Amygdala (tissue), 56 donors: ENCODE results near the gene UAP1L1.
"Not testable (repeated sequence)": the region's sequence is repeated elsewhere in the genome, so short reads cannot be mapped to it uniquely, and the experiment has no call there.

Source experiments
- DNase-seq, 56 donors: peaks; one replicate each; lab custom pipeline; 2025; lab: John Stamatoyannopoulos, UW

Gene UAP1L1

DNA sequence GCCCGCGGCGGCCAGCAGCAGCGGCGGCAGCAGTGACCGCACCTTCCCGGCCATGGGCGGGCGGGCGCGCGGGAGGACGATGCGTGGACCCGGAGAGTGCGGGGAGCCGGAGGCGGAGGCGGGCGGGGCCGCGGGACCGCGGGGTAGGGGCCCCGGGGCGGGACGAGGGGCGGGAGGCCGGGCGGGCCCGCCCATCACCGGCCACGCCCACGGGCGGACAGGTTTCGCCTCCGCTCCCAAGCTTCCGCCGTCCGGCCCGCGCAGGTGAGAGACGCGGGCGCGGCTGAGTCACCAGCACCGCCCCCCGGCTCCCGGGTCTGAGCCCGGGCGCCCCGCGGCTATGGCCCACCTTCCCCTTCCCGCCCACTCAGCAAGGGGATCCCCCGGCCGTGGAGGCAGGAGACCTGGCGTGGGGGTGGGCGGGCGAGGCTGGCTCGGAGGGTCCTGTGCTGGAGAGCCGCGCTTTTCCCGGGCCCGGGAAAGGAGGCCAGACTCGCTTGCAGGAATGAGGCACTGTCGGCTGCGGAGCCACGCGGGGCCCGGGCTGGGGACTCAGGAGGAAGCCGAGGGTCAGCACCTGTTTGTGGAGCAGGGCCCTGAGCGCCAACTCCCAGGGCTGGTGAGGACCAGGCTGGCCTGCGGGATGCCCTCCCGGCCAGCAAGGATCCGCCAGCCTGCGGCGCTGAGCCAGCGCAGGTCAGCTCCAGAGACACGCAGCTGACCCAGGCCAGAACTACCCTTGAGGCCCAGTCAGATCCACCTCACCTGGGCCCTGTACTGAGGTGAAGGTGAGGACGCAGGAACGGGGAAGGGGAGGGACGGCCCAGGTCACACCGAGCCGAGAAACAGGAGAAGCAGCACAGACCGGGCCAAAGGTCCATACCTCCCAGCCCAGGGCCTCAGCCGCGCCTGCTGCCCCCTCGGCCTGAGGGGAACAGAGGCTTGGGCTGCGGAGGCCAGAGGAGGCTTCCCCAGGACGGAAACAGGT is 23.1 kb upstream of the UAP1L1 start, which contains the start of gene ENTPD2:
Gene ENTPD2, minus strand, starts transcription at position 118 of the 988 bp plus-strand sequence. Its CDS starts 64 bp downstream, at position 54.
- DNase-seq = peak in 2 of 56 donors; percentile 30 to 35

- peak in 31 of 56 donors; percentile 34 to 90 (median 75) for DNase-seq
Observed at GRCh38 chr9:137054932-137055384, 22.4 kb upstream of the UAP1L1 start.

DNA sequence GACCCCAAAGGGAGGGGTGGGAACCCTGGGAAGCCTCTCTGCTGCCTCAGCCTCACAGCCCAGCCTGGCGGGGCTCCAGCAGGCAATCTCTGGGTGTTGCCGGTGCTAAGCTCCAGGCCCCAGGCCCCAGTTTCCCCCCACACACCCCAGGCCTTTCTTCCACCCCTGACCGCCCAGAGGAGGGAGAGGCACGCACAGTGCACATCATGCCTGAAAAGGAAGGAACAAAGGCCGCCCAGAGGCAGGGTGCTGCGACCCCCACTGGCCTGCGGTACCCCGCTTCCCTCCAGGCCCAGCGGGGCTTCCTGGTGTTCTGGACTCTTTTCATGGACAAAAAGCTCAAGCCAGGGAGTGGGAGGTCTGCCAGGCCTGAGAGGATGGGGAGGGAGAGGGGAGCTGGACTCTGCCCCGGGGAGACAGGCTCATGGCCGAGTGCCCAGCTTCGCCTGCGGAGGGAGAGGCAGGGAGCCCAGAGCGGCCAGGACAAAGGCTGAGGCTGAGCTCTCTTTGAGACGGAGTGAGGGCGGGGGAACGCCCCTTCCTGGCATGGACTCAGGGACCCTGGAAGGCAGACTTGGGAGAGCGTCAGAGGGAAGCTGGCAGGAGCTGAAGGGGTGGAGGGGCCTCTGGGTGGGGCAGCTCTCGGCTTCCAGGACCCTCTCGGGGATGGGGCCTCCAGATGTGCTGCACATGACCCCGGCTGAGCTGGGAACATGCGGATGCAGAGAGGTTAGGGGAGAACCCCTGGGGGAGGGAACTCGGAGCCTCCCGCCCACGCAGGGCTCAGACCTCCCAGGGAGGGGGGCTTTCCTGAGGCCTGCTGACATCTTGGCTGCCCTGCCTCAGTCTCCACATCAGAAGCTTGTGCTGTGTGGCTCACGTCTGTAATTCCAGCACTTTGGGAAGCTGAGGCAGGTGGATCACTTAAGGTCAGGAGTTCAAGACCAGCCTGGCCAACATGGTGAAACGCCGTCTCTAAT is 21.6 kb upstream of the UAP1L1 start:
- peak; percentile 42 to 97 (median 91) for DNase-seq

DNA sequence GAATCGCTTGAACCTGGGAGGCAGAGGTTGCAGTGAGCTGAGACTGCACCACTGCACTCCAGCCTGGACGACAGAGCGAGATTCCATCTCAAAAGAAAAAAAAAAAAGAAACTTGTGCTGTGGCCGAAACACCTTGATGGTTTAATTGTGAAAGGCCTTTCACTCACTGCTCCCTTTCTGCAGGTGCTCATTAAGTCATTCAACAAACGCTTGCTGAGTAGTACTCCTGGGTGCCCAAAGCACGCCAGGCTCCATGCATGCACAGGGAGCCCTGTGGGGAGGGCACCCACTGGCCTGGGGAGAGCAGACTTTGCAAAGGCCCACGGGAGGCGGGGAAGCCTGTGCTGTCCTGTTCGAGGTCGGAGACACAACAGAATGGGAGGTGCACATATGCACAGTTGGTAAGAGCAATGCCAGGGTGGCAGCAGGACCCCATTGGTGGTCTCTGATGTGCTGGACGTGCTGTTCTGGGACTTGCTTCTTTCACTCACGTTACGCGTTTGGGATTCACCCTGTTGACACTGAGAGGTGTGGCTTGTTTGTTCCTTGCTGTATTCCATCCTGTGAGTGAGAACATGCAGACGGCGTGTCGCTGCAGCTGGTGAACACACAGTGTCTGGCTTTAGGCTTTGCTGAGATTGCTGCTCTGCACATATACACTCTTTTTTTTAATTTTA is 20.4 kb upstream of the UAP1L1 start:
- no peak for DNase-seq

DNA sequence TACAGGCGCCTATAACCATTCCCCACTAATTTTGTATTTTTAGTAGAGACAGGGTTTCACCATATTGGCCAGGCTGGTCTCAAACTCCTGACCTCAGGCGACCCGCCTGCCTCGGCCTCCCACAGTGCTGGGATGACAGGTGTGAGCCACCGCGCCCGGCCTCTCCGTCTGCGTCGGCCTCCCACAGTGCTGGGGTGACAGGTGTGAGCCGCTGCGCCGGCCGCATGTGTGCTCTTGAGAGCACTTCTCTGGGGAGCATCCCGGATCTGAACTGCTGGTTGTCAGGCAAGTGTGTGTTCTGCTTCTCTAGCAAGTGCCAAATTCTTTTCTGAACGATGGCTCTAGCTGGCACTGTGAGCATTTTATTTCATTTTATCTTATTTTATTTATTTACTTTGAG is 19.8 kb upstream of the UAP1L1 start:
- DNase-seq = no peak

DNA sequence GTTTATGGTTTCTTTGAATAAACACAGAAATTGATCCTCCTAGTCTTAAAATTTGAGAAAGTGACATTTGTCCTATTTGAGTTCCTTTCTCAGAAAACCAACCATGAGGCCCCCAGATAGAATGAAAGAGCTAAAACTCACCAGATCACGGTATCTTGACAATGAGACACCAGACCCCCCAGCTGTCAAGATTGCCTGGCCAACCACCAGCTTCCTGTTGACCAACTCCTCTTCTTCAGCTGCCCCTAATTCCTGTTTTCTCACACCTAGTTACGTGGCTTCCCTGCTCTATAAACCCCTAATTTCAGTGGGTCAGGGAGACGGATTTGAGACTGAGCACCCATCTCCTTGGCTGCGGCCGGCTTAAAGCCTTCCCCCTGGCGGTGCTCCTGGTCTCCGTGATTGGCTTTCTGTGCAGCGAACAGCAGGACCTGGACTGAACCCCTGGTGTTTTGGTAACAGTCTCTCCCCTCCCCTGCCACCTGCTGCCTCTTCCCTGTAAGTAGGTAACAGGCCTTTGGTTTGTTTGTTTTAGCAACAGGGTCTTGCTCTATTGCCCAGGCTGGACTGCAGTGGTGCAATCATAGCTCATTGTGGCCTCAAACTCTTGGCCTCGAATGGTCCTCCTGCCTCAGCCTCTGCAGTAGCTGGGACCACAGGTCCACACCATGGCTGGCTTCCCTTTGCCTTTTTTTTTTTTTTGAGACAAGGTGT is 18.6 kb upstream of the UAP1L1 start:
- no peak for DNase-seq

DNA sequence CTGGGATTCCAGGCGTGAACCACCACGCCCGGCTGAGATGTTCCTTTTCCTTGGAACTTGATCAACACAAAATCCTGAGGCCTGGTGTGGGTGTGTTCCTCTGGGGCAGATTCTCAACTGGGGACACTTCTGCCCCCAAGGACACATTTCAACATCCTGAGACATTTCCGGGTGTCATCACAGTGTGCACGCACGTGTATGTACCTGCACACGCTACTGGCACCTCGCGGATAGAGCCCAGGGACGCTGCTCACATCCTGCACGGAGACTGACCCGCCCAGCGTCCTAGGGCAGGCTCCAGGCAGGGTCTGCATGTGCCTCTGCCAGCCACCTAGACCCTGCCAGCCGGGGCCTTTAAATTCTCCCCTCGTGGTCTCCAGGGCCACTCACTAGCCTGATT is 14.9 kb upstream of the UAP1L1 start:
- DNase-seq = no peak

- DNase-seq = not testable (repeated sequence)
Observed at GRCh38 chr9:137062798-137063197, 14.5 kb upstream of the UAP1L1 start.

- DNase-seq = no peak
Observed at GRCh38 chr9:137063311-137064026, 13.8 kb upstream of the UAP1L1 start.

GRCh38 chr9:137064027-137064879 is 13.1 kb upstream of the UAP1L1 start:
- DNase-seq = peak in 39 of 56 donors; percentile 9 to 77 (median 41)

- no peak for DNase-seq
Observed at GRCh38 chr9:137064880-137065164, 12.5 kb upstream of the UAP1L1 start.

- DNase-seq = no peak
Observed at GRCh38 chr9:137065336-137065967, 11.9 kb upstream of the UAP1L1 start.

- DNase-seq = no peak
Observed at GRCh38 chr9:137066096-137066861, 11.0 kb upstream of the UAP1L1 start.

DNA sequence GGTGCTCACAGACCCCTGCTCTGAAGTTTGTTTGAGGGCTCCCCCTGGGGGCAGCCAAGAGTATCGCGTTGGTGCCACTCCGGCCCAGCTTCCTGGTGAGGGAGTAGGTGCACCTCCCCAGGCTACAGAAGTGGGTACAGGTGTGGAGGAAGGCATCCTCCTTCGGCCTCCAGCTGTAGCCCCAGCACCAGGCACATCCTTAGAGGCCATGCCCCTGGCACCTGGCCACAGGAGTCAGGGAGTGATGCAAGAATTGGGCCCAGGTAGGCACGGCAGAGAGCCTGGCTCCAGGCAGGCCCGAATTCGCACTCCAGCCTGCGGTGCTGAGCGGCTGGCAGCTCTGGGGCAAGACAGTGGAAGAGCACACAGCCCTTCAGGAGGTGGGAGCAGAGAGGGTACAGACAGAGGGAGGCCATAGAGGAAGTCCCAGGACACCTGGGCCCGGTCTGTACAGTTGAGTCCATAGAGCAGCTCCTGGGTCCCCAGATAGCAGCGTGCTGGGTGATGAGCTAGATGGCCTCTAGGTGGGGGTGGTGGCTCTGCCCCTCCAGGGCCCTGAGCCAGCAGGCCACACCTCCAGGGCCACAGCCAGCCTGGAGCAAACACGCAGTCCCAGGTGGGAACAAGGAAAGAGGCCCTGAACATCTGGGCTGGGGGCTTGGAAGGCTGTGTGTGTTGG is 9.3 kb upstream of the UAP1L1 start:
- DNase-seq = peak in 49 of 56 donors; percentile 20 to 88 (median 56)

DNA sequence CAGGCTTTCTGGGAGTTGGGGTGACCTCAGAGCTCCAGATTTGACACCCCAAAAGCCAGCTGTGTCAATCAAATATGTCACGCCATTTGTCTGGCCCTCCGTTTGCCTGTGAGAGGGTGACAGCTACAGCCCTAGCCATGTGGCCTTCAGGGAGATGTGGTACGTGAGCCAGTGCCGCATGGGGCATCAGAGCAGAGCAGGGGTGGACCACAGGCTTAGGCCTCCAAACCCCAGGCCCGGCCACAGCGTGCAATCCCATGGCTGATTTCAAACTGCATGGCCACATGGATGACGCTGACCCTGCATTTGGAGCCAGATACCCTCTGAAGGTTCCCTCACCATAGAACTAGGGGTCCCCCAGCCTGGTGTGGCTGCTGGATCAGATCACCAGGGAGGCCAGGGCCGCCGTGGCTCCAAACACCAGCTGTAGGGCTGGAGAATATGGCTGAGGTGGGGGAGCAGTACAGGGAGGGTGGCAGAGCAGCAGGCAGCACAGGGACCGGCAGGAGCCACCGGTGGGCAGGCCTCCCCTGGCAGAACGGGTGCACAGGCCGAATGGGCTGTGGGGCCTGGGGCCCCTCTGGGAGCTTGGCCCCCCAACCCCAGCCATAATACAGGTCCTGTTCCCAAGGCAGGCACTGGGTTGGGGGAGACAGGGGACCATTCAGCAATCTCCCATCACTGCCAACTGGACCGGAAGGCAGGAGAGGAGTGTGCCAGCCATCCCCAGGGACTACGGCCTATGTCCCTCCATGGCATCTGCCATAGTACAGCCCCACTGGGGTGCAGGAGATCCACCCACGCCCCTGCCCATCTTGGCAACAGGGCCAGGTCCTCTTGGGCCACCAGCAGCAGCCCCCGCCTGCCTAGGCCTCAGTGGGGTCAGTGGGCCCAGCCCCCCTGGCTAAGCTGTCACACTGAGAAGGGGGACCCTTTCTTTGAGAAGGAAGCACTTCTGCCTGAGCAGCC is 8.5 kb upstream of the UAP1L1 start:
- DNase-seq = peak in 1 of 56 donors; percentile 14
